Fibroblast of lung (primary cell): ENCODE measurements around the gene LIF. TPM values are rescaled to one million over a fixed set of nuclear protein-coding genes. Genes with fewer than 3 reads are reported as not detected.
A peak's percentile ranks its signal among the peaks of the same experiment; 100 is the strongest.

Source experiments
- DNase-seq, 2 donors: peaks; one replicate each; pipeline versions ENCODE4 v3.0.0 to v3.0.0-alpha.2; 2010; ENCODE audit warnings: low read depth in 2 of 2
- H2AFZ ChIP-seq: 2 replicates; pipeline ENCODE4 v1.5.1; 2012; ENCODE audit warnings: low read length, control low read depth, inconsistent platforms
- H3K27ac ChIP-seq: 2 replicates; pipeline ENCODE4 v1.5.1; 2011; ENCODE audit warnings: low read length, control low read depth; ENCODE audit not compliant: insufficient read depth
- H3K27me3 ChIP-seq: 2 replicates; pipeline ENCODE4 v1.5.1; 2011; ENCODE audit warnings: mild to moderate bottlenecking, low read length; ENCODE audit not compliant: control insufficient read depth, insufficient read depth
- H3K36me3 ChIP-seq: 2 replicates; pipeline ENCODE4 v1.5.1; 2011; ENCODE audit warnings: low read length; ENCODE audit not compliant: control insufficient read depth, insufficient read depth
- H3K4me1 ChIP-seq: 2 replicates; pipeline ENCODE4 v1.5.1; 2011; ENCODE audit warnings: low read length; ENCODE audit not compliant: control insufficient read depth, insufficient read depth; ENCODE audit errors: extremely low read depth
- H3K4me2 ChIP-seq: 2 replicates; pipeline ENCODE4 v1.5.1; 2011; ENCODE audit warnings: low read length, control low read depth; ENCODE audit not compliant: insufficient read depth; ENCODE audit errors: extremely low read depth
- H3K4me3 ChIP-seq, 4 experiments: fragments of 200-600 bp in 1 of 4; sonication (generic) in 1 of 4; replicated peaks in 1 of 4; 2 replicates each; pipeline ENCODE4 v1.5.1; 2011 to 2016; ENCODE audit warnings: low read length in 4 of 4, low read depth in 3 of 4, mild to moderate bottlenecking in 3 of 4, control low read depth in 2 of 4, inconsistent platforms in 1 of 4, mixed read lengths in 1 of 4; ENCODE audit not compliant: insufficient read depth in 1 of 4; ENCODE audit errors: control extremely low read depth in 1 of 4
- H3K79me2 ChIP-seq: 2 replicates; pipeline ENCODE4 v1.5.1; 2012; ENCODE audit warnings: mild to moderate bottlenecking, low read length, inconsistent platforms; ENCODE audit not compliant: control insufficient read depth, insufficient read depth
- H3K9ac ChIP-seq: 2 replicates; pipeline ENCODE4 v1.5.1; 2011; ENCODE audit warnings: mild to moderate bottlenecking, low read length, control low read depth; ENCODE audit not compliant: insufficient read depth
- H3K9me3 ChIP-seq: 2 replicates; pipeline ENCODE4 v1.5.1; 2012; ENCODE audit warnings: low read depth, low read length; ENCODE audit not compliant: control insufficient read depth, insufficient read depth
- H4K20me1 ChIP-seq: 2 replicates; pipeline ENCODE4 v1.5.1; 2011; ENCODE audit warnings: low read length; ENCODE audit not compliant: control insufficient read depth, insufficient read depth; ENCODE audit errors: extremely low read depth
- EZH2 ChIP-seq: IDR thresholded peaks from 2 replicates; pipeline ENCODE4 v1.5.1; 2012; ENCODE audit warnings: low read length, control low read depth, mild to moderate bottlenecking; ENCODE audit errors: missing control alignments
- polyA plus RNA-seq, 2 donors: library from polyadenylated mRNA; depleted of rRNA in 1 of 2; stranded (reverse) in 1 of 2; unstranded in 1 of 2; fragments of >200 nt; gene quantifications; 2 replicates each; pipeline ENCODE4 v1.2.1, GENCODE V29; 2011 to 2012; ENCODE audit warnings: missing spikeins in 1 of 2
- total RNA-seq: library from RNA; depleted of rRNA; stranded (reverse); fragments of >200 nt; gene quantifications from 2 replicates; pipeline ENCODE4 v1.2.1, GENCODE V29; 2014
- TF ChIP-seq, protein P1 (sequence below), 2 donors: IDR thresholded peaks in 1 of 2; conservative IDR thresholded peaks in 1 of 2; 1 replicate in 1 of 2; 2 replicates in 1 of 2; pipeline ENCODE4 v1.5.1; 2011 to 2012; ENCODE audit warnings: low read length in 2 of 2, control low read depth in 1 of 2, inconsistent platforms in 1 of 2, low read depth in 1 of 2, mild to moderate bottlenecking in 1 of 2

LIF gene
- total and polyA plus RNA-seq, 2 donors (not counting 1 experiment from before 2014, with no cell fraction given), result 4.5 to 11.2 TPM

DNA sequence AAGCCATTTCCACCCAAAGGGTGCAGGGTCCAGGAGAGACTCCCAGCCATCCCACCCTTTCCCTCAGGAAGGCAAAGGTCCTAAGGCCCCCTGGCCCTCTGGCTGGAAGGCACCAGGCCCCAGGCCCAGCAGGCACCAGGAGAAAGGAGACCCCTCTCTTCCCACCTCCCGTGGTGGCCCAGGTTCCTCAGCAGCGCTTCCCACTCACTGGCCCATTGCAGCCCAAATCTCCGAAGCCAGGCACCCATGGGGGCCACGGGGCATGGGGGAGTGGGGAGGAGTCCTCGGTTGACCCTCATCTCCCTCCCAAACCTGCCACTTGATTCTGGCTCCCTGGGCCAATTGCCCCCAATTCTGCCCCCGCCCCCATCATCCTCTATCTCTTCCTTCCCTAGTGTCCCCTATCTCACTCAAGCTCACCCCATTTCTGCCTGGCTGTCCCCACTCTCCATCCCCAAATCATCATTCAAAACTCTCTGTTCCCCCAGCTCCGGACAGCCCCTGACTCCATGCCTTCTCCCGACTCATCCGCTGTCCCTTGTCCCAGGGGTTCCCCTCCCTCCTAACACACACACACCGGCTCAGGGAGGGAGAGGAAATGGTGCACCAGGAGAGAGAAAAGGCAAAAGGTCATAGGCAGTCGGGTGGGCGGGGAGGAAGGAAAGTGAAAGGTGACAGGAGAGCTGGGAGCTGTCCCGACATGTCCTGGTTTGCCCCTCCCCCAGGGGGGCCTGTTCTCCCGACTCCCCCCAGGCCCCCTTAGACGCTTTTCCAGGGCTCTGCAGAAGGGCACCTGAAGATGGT lies 1.2 kb downstream of the LIF start:
- Histone ChIP-seq H3K4me1 (peaks cover 45% of the 10 kb centered on the region), H3K27ac (peak overlapping the region; percentile 95), H3K4me2 (peak overlapping the region; percentile 99), H3K4me3 (peak overlapping the region; percentile 57 to 82 (median 68)), H2AFZ (no peak overlapping the region), H4K20me1 (no peaks in the 10 kb centered on the region), H3K9ac (peak overlapping the region; percentile 96), H3K79me2 (peaks cover 49% of the 10 kb centered on the region), H3K9me3 (no peaks in the 10 kb centered on the region), H3K27me3 (no peaks in the 10 kb centered on the region), H3K36me3 (peaks cover 19% of the 10 kb centered on the region)
- peak in 1 of 2 donors; percentile 36 for DNase-seq
- TF ChIP-seq, protein P1, sequence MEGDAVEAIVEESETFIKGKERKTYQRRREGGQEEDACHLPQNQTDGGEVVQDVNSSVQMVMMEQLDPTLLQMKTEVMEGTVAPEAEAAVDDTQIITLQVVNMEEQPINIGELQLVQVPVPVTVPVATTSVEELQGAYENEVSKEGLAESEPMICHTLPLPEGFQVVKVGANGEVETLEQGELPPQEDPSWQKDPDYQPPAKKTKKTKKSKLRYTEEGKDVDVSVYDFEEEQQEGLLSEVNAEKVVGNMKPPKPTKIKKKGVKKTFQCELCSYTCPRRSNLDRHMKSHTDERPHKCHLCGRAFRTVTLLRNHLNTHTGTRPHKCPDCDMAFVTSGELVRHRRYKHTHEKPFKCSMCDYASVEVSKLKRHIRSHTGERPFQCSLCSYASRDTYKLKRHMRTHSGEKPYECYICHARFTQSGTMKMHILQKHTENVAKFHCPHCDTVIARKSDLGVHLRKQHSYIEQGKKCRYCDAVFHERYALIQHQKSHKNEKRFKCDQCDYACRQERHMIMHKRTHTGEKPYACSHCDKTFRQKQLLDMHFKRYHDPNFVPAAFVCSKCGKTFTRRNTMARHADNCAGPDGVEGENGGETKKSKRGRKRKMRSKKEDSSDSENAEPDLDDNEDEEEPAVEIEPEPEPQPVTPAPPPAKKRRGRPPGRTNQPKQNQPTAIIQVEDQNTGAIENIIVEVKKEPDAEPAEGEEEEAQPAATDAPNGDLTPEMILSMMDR (conservative IDR thresholded peaks at IDR 0.05 in 1 of 2, IDR thresholded peaks at IDR 0.05 in 1 of 2; ENCODE audit: low read depth in 1 of 2, low read length in 2 of 2), result no peak
- no peak for TF ChIP-seq EZH2

DNA sequence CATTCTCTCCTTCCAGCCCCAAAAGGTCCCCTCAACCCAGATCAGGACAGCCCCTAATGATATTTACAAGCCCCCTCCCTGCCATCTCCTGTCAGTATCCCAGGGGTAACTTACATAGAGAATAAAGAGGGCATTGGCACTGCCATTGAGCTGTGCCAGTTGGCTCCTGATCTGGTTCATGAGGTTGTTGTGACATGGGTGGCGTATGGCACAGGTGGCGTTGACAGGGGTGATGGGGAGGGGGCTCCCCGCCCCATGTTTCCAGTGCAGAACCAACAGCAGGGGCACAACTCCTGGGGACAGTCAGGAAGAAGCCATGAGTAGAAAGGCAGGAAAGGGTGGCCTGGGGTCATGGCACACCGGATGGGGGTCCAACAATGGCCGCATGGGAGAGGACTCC lies 1.9 kb downstream of the LIF start:
- Histone ChIP-seq H3K9me3 (no peaks in the 10 kb centered on the region), H3K4me3 (peak overlapping the region in 3 of 4 experiments; percentile 63 to 82 (median 72)), H2AFZ (no peak overlapping the region), H3K27me3 (no peaks in the 10 kb centered on the region), H3K4me1 (peaks cover 46% of the 10 kb centered on the region), H3K9ac (no peak overlapping the region), H3K36me3 (peaks cover 19% of the 10 kb centered on the region), H3K27ac (peak overlapping the region; percentile 95), H3K4me2 (peak overlapping the region; percentile 99), H4K20me1 (no peaks in the 10 kb centered on the region), H3K79me2 (peaks cover 49% of the 10 kb centered on the region)
- TF ChIP-seq EZH2, result no peak
- TF ChIP-seq, protein P1 (conservative IDR thresholded peaks at IDR 0.05 in 1 of 2, IDR thresholded peaks at IDR 0.05 in 1 of 2; ENCODE audit: low read depth in 1 of 2, low read length in 2 of 2), result no peak
- no peak for DNase-seq

DNA sequence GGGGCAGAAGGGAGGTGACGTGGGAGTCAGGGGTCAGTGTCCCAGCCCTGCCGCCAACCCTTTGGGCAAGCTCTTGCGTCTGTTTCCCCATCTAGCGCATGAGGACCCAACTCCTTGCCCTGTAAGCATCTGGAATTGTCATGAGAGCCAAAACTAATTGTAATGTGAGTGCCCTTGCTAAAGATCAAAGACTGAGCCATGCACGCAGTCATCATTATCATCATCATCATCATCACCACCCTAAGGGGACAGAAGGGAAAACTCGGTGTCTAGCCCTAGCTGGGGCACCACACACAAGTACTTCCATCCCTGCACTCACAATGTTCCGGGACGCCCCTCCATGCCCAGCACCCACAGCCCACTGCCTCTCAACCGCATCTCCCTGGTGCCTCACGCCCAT lies 2.5 kb downstream of the LIF start:
- Histone ChIP-seq H3K27ac (no peak overlapping the region), H2AFZ (no peak overlapping the region), H3K36me3 (peaks cover 22% of the 10 kb centered on the region), H3K4me3 (peak overlapping the region in 1 of 4 experiments; percentile 82), H3K9ac (no peak overlapping the region), H3K4me2 (peak overlapping the region; percentile 99), H3K4me1 (peaks cover 45% of the 10 kb centered on the region), H3K79me2 (peaks cover 49% of the 10 kb centered on the region), H3K27me3 (no peaks in the 10 kb centered on the region), H4K20me1 (no peaks in the 10 kb centered on the region), H3K9me3 (no peaks in the 10 kb centered on the region)
- no peak for TF ChIP-seq EZH2
- TF ChIP-seq, protein P1 (conservative IDR thresholded peaks at IDR 0.05 in 1 of 2, IDR thresholded peaks at IDR 0.05 in 1 of 2; ENCODE audit: low read depth in 1 of 2, low read length in 2 of 2), result no peak
- DNase-seq, result no peak
